Ascending aorta (tissue), 2 donors: Measurements from ENCODE around the gene LIN7B. TPM values are rescaled to one million over a fixed set of nuclear protein-coding genes. Genes with fewer than 3 reads are reported as not detected.

ENCODE experiments used
- DNase-seq, 2 donors: peaks; one replicate each; pipeline ENCODE4 v3.0.0-alpha.2; 2019; ENCODE audit warnings: low spot score in 2 of 2
- H3K27ac ChIP-seq, 2 donors: fragments of 200-600 bp; sonication (generic); one replicate each; pipeline ENCODE4 v1.5.1; 2016 to 2017; ENCODE audit warnings: mild to moderate bottlenecking in 1 of 2
- H3K27me3 ChIP-seq: fragments of 200-600 bp; sonication (generic); one replicate; pipeline ENCODE4 v1.5.1; 2017
- H3K36me3 ChIP-seq, 2 donors: fragments of 200-600 bp; sonication (generic); one replicate each; pipeline ENCODE4 v1.5.1; 2016
- H3K4me1 ChIP-seq, 2 donors: fragments of 200-600 bp; sonication (generic); one replicate each; pipeline ENCODE4 v1.5.1; 2016 to 2017; ENCODE audit warnings: mild to moderate bottlenecking in 1 of 2
- H3K4me3 ChIP-seq, 2 donors: fragments of 200-600 bp; sonication (generic); one replicate each; pipeline ENCODE4 v1.5.1; 2016 to 2017; ENCODE audit warnings: mild to moderate bottlenecking in 1 of 2
- H3K9me3 ChIP-seq, 2 donors: fragments of 200-600 bp; sonication (generic); one replicate each; pipeline ENCODE4 v1.5.1; 2016
- CTCF ChIP-seq, 3 experiments: fragments of 200-600 bp in 2 of 3; fragments of 450-650 bp in 1 of 3; sonication (generic) in 2 of 3; IDR thresholded peaks; one replicate each; pipeline ENCODE4 v1.5.1; 2016 to 2019; ENCODE audit warnings: antibody characterized with exemption in 3 of 3, mild to moderate bottlenecking in 1 of 3, moderate library complexity in 1 of 3
- intact Hi-C: fragments of 100-400 bp; cut with DNase I; formaldehyde crosslinking; loops from one replicate; pipeline ENCODE4 v1.15.1; 2023
- total RNA-seq: library from RNA; depleted of rRNA; stranded (reverse); fragments of >200 nt; gene quantifications from one replicate; pipeline ENCODE4 v1.1.0, GENCODE V29; 2016

LIN7B gene
- total RNA-seq, 1 donor from 2014 or later, result 42.1 TPM

GRCh38 chr19:49148784-49149651, 34.8 kb downstream of the LIN7B start:
- H3K9me3 ChIP-seq, result no peaks in the 10 kb centered on the region
- peak overlapping the region; percentile 55 to 89 for H3K4me3 ChIP-seq
- TF ChIP-seq CTCF (IDR thresholded peaks at IDR 0.05), result no peak
- peaks cover 5 to 26% of the 10 kb centered on the region in 2 donors for H3K4me1 ChIP-seq
- intact Hi-C loops, result loop anchor here (1.0 to 10.0 kb wide), 4 partner anchors 30 to 364 kb away; partner anchors contain the start of genes C19orf73, GYS1, PPFIA3 and RUVBL2
- H3K36me3 ChIP-seq, result no peaks in the 10 kb centered on the region
- peak overlapping the region; percentile 71 to 82 for H3K27ac ChIP-seq
- H3K27me3 ChIP-seq, result no peaks in the 10 kb centered on the region
- DNase-seq, result peak; percentile 88 to 98

GRCh38 chr19:49149652-49150105, 35.5 kb downstream of the LIN7B start:
- DNase-seq, result peak in 1 of 2 donors; percentile 88
- H3K9me3 ChIP-seq, result no peaks in the 10 kb centered on the region
- peaks cover 5 to 26% of the 10 kb centered on the region in 2 donors for H3K4me1 ChIP-seq
- peak overlapping the region; percentile 71 to 82 for H3K27ac ChIP-seq
- peak overlapping the region; percentile 55 to 89 for H3K4me3 ChIP-seq
- intact Hi-C loops, result loop anchor here (1.0 to 10.0 kb wide), 4 partner anchors 30 to 365 kb away; partner anchors contain the start of genes C19orf73, GYS1, PPFIA3 and RUVBL2
- TF ChIP-seq CTCF (IDR thresholded peaks at IDR 0.05), result peak in 1 of 3 experiments; percentile 8
- H3K36me3 ChIP-seq, result no peaks in the 10 kb centered on the region
- no peaks in the 10 kb centered on the region for H3K27me3 ChIP-seq

GRCh38 chr19:49150106-49150943, 36.2 kb downstream of the LIN7B start:
- Histone ChIP-seq H3K27ac (peak overlapping the region; percentile 71 to 82), H3K4me3 (peak overlapping the region; percentile 55 to 89), H3K9me3 (no peaks in the 10 kb centered on the region), H3K27me3 (no peaks in the 10 kb centered on the region), H3K36me3 (no peaks in the 10 kb centered on the region), H3K4me1 (peaks cover 5 to 25% of the 10 kb centered on the region in 2 donors)
- peak in 1 of 2 donors; percentile 89 for DNase-seq
- intact Hi-C loops, result no loop called here
- TF ChIP-seq CTCF (IDR thresholded peaks at IDR 0.05), result no peak

- no peak for DNase-seq
- H3K9me3 ChIP-seq, result no peaks in the 10 kb centered on the region
- no peaks in the 10 kb centered on the region for H3K27me3 ChIP-seq
- H3K27ac ChIP-seq, result peak overlapping the region; percentile 71 to 82
- intact Hi-C loops, result no loop called here
- H3K4me3 ChIP-seq, result peak overlapping the region; percentile 55 to 89
- peaks cover 5 to 20% of the 10 kb centered on the region in 2 donors for H3K4me1 ChIP-seq
- H3K36me3 ChIP-seq, result no peaks in the 10 kb centered on the region
- TF ChIP-seq CTCF (IDR thresholded peaks at IDR 0.05), result no peak
Measured at GRCh38 chr19:49150944-49151243, 36.7 kb downstream of the LIN7B start.

- no peaks in the 10 kb centered on the region for H3K36me3 ChIP-seq
- H3K27ac ChIP-seq, result peak overlapping the region; percentile 71 to 82
- no peak for TF ChIP-seq CTCF (IDR thresholded peaks at IDR 0.05)
- peaks cover 5 to 18% of the 10 kb centered on the region in 2 donors for H3K4me1 ChIP-seq
- DNase-seq, result peak in 1 of 2 donors; percentile 80
- H3K4me3 ChIP-seq, result peak overlapping the region in 1 of 2 donors; percentile 89
- intact Hi-C loops, result no loop called here
- no peaks in the 10 kb centered on the region for H3K27me3 ChIP-seq
- no peaks in the 10 kb centered on the region for H3K9me3 ChIP-seq
Measured at GRCh38 chr19:49151267-49152118, 37.3 kb downstream of the LIN7B start.
